Right lobe of liver (tissue), 4 donors: ENCODE measurements around the gene GALNS.

Experiments used
- CTCF ChIP-seq, 4 donors: fragments of 200-600 bp in 3 of 4; fragments of 450-650 bp in 1 of 4; IDR thresholded peaks; one replicate each; pipeline versions ENCODE4 v1.5.1 to v1.8.0; 2016 to 2022; ENCODE audit warnings: antibody characterized with exemption in 4 of 4, mild to moderate bottlenecking in 2 of 4
- POLR2A ChIP-seq: fragments of 450-650 bp; IDR thresholded peaks from one replicate; pipeline ENCODE4 v1.6.1; 2017; ENCODE audit warnings: antibody characterized with exemption, mild to moderate bottlenecking
- donor health status: DM: no; HTN: no; CAD: no.
- donor health status: DM: no; HTN: no; CAD: no.
- donor health status: DM: no; HTN: yes; CAD: no.

- no peak for TF ChIP-seq CTCF (IDR thresholded peaks at IDR 0.05)
- TF ChIP-seq POLR2A, result no peak
Observed at GRCh38 chr16:88827727-88828126, 29.0 kb downstream of the GALNS start.
